Loucy (cell line): ENCODE data around the gene PHACTR1.

Experiments
- EZH2phosphoT487 ChIP-seq: fragments of 200-600 bp; IDR thresholded peaks from 2 replicates; pipeline ENCODE4 v1.6.1; 2018; ENCODE audit warnings: antibody characterized with exemption, mild to moderate bottlenecking, moderate library complexity, borderline replicate concordance
- TF ChIP-seq, protein P1 (sequence below): fragments of 200-600 bp; sonication (generic); conservative IDR thresholded peaks from 2 replicates; pipeline ENCODE4 v1.5.1; 2014; ENCODE audit warnings: mild to moderate bottlenecking, antibody characterized with exemption, low read length

DNA sequence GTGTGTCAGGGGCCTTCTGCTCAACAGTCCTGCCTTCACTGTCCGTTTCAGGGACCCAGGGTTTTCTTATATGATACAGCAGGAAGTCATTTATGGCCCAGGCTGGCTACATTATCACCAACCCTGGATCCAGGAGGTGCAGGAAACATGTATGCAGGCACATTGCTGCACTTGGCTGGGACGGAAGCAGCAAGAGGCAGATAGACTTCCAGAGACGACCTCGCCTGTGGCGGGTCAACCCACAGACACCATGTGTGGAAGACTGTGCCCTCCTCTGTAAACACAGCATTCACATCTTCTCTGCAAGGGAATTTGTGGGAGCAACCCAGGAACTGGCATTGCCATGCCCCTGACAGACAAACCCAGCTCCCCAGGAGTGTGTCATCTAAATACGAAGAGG lies 568.1 kb downstream of the PHACTR1 start:
- TF ChIP-seq, protein P1, sequence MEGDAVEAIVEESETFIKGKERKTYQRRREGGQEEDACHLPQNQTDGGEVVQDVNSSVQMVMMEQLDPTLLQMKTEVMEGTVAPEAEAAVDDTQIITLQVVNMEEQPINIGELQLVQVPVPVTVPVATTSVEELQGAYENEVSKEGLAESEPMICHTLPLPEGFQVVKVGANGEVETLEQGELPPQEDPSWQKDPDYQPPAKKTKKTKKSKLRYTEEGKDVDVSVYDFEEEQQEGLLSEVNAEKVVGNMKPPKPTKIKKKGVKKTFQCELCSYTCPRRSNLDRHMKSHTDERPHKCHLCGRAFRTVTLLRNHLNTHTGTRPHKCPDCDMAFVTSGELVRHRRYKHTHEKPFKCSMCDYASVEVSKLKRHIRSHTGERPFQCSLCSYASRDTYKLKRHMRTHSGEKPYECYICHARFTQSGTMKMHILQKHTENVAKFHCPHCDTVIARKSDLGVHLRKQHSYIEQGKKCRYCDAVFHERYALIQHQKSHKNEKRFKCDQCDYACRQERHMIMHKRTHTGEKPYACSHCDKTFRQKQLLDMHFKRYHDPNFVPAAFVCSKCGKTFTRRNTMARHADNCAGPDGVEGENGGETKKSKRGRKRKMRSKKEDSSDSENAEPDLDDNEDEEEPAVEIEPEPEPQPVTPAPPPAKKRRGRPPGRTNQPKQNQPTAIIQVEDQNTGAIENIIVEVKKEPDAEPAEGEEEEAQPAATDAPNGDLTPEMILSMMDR: no peak
- no peak for TF ChIP-seq EZH2phosphoT487
